ENCODE results near the gene CCDC180. TPM values are rescaled to one million over a fixed set of nuclear protein-coding genes. Genes with fewer than 3 reads are reported as not detected.

Gene CCDC180
- total and polyA plus RNA-seq, 2 experiments from 2014 or later = 0.57 to 0.83 TPM

DNA sequence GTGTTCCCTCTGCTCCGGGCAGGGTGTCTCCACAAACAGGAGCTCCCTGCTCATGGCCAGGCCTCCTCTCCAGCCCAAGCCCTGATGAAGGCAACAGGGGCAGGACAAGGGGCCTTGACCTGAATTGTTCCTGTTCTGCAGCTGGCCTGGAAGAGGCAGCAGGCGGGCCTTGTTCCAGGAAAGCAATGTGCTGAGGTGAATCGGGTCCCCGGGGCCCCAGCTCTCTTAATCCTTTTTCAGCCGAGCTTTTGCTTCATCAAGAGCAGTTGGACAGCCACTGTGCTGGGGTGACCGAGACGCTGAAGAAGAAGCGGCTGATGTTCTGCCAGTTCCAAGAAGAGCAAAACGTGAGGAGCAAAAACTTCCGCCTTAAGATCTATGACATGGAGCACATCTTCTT lies 41.4 kb downstream of the CCDC180 start:
- Histone ChIP-seq H3K4me1 (ENCODE audit: insufficient read depth) (no peaks in the 10 kb centered on the region), H3K36me3 (replicated peaks; ENCODE audit: insufficient read depth, low read depth) (no peaks in the 10 kb centered on the region)
- 95% methylated on average over 10 of the region's 10 CpGs for WGBS (ENCODE audit: low lambda C conversion rate, missing lambda C conversion rate)

DNA sequence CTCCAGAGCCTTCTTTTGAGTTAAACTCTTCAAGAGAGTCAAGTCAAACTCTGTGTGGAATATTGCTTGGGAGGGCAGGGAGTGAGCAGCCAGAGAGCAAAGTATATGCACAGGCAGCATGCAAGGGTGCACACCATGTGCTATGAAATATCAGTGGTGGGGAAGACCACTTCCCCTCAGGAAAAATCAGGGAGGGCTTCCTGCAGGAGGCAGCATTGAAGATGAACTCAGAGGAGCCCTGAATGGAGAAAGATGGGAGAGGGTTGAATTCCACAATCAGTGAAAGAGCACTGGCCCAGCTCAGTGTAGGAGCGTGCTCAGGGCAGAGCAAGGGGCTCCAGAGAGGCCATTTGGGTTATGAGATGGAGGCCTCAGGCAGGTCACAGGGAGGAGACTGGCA lies 41.9 kb downstream of the CCDC180 start:
- WGBS (ENCODE audit: low lambda C conversion rate, missing lambda C conversion rate) = 100% methylated on average over 1 of the region's 1 CpG

More for the DNA sequence above, 41.4 kb downstream of the CCDC180 start:
- TF ChIP-seq EZH2 (IDR thresholded peaks at IDR 0.05; ENCODE audit: borderline replicate concordance) = no peak
- DNase-seq (ENCODE audit: low spot score) = no peak
- no peaks in the 10 kb centered on the region for H3K9me2 ChIP-seq (replicated peaks; ENCODE audit: insufficient read depth)
- no peaks in the 10 kb centered on the region for H3K79me2 ChIP-seq
- H3K27me3 ChIP-seq = no peaks in the 10 kb centered on the region
- H2AFZ ChIP-seq = no peak overlapping the region
- no peak overlapping the region for H3K4me3 ChIP-seq
- no peaks in the 10 kb centered on the region for H3K9me3 ChIP-seq (ENCODE audit: low read depth)
- H3K27ac ChIP-seq = no peak overlapping the region
- H3K4me2 ChIP-seq = no peak overlapping the region
- no peaks in the 10 kb centered on the region for H4K20me1 ChIP-seq (ENCODE audit: insufficient read depth, poor library complexity, severe bottlenecking)

GRCh38 chr9:97354637-97355036 lies 47.2 kb downstream of the CCDC180 start:
- H3K27me3 ChIP-seq = no peaks in the 10 kb centered on the region

More for the DNA sequence above, 41.9 kb downstream of the CCDC180 start:
- no peak overlapping the region for H3K4me3 ChIP-seq
- no peaks in the 10 kb centered on the region for H3K4me1 ChIP-seq (ENCODE audit: insufficient read depth)
- no peak overlapping the region for H3K4me2 ChIP-seq
- no peaks in the 10 kb centered on the region for H3K27me3 ChIP-seq
- H4K20me1 ChIP-seq (ENCODE audit: insufficient read depth, poor library complexity, severe bottlenecking) = no peaks in the 10 kb centered on the region
- no peaks in the 10 kb centered on the region for H3K9me3 ChIP-seq (ENCODE audit: low read depth)
- H3K9me2 ChIP-seq (replicated peaks; ENCODE audit: insufficient read depth) = no peaks in the 10 kb centered on the region
- no peaks in the 10 kb centered on the region for H3K36me3 ChIP-seq (replicated peaks; ENCODE audit: insufficient read depth, low read depth)
- no peak overlapping the region for H2AFZ ChIP-seq
- no peaks in the 10 kb centered on the region for H3K79me2 ChIP-seq
- H3K27ac ChIP-seq = no peak overlapping the region
- TF ChIP-seq EZH2 (IDR thresholded peaks at IDR 0.05; ENCODE audit: borderline replicate concordance) (no peak), EZH2phosphoT487 (IDR thresholded peaks at IDR 0.05; ENCODE audit: low read depth, severe bottlenecking, unreplicated experiment) (no peak)
- TF ChIP-seq, protein P1, sequence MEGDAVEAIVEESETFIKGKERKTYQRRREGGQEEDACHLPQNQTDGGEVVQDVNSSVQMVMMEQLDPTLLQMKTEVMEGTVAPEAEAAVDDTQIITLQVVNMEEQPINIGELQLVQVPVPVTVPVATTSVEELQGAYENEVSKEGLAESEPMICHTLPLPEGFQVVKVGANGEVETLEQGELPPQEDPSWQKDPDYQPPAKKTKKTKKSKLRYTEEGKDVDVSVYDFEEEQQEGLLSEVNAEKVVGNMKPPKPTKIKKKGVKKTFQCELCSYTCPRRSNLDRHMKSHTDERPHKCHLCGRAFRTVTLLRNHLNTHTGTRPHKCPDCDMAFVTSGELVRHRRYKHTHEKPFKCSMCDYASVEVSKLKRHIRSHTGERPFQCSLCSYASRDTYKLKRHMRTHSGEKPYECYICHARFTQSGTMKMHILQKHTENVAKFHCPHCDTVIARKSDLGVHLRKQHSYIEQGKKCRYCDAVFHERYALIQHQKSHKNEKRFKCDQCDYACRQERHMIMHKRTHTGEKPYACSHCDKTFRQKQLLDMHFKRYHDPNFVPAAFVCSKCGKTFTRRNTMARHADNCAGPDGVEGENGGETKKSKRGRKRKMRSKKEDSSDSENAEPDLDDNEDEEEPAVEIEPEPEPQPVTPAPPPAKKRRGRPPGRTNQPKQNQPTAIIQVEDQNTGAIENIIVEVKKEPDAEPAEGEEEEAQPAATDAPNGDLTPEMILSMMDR (IDR thresholded peaks at IDR 0.05; ENCODE audit: poor library complexity) = no peak
- no peak for DNase-seq (ENCODE audit: low spot score)

DNA sequence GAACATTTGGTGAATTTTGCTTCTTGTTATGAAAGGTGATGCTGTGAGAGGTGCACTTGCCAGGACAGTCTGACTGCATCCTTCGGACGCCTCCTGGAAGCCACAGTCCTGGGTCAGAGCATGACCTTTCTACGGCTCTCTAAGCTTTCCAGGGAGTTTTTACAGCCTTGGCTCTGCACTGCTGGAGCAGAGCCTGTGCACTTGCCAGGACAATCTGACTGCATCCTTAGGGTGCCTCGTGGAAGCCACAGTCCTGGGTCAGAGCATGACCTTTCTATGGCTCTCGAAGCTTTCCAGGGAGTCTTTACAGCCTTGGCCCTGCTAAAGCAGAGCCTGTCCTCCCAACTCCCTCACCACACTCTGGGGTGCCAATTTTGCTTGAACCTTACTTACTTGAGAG lies 49.6 kb downstream of the CCDC180 start:
- Histone ChIP-seq H3K4me1 (ENCODE audit: insufficient read depth) (peaks cover 5% of the 10 kb centered on the region), H3K9me2 (replicated peaks; ENCODE audit: insufficient read depth) (no peaks in the 10 kb centered on the region), H3K27me3 (no peaks in the 10 kb centered on the region), H3K36me3 (replicated peaks; ENCODE audit: insufficient read depth, low read depth) (no peaks in the 10 kb centered on the region), H3K4me2 (no peak overlapping the region), H3K27ac (peak overlapping the region; percentile 35), H2AFZ (no peak overlapping the region), H3K4me3 (no peak overlapping the region), H3K79me2 (no peaks in the 10 kb centered on the region), H3K9me3 (ENCODE audit: low read depth) (no peaks in the 10 kb centered on the region), H4K20me1 (ENCODE audit: insufficient read depth, poor library complexity, severe bottlenecking) (no peaks in the 10 kb centered on the region)
- WGBS (ENCODE audit: low lambda C conversion rate, missing lambda C conversion rate) = 77% methylated on average over 5 of the region's 5 CpGs
- TF ChIP-seq EZH2phosphoT487 (IDR thresholded peaks at IDR 0.05; ENCODE audit: low read depth, severe bottlenecking, unreplicated experiment) (no peak), EZH2 (IDR thresholded peaks at IDR 0.05; ENCODE audit: borderline replicate concordance) (no peak)
- TF ChIP-seq, protein P1 (IDR thresholded peaks at IDR 0.05; ENCODE audit: poor library complexity) = no peak
- no peak for DNase-seq (ENCODE audit: low spot score)

More at GRCh38 chr9:97354637-97355036, 47.2 kb downstream of the CCDC180 start:
- Histone ChIP-seq H3K27ac (no peak overlapping the region), H3K9me3 (ENCODE audit: low read depth) (no peaks in the 10 kb centered on the region), H4K20me1 (ENCODE audit: insufficient read depth, poor library complexity, severe bottlenecking) (no peaks in the 10 kb centered on the region), H3K36me3 (replicated peaks; ENCODE audit: insufficient read depth, low read depth) (no peaks in the 10 kb centered on the region), H2AFZ (no peak overlapping the region), H3K79me2 (no peaks in the 10 kb centered on the region), H3K4me3 (no peak overlapping the region), H3K9me2 (replicated peaks; ENCODE audit: insufficient read depth) (no peaks in the 10 kb centered on the region), H3K4me2 (no peak overlapping the region), H3K4me1 (ENCODE audit: insufficient read depth) (peaks cover 5% of the 10 kb centered on the region)
- TF ChIP-seq, protein P1 (IDR thresholded peaks at IDR 0.05; ENCODE audit: poor library complexity) = no peak
- TF ChIP-seq EZH2 (IDR thresholded peaks at IDR 0.05; ENCODE audit: borderline replicate concordance) = no peak
- 91% methylated on average over 4 of the region's 4 CpGs for WGBS (ENCODE audit: low lambda C conversion rate, missing lambda C conversion rate)
- DNase-seq (ENCODE audit: low spot score) = no peak

Small RNAs within 50 kb of the gene (small RNA-seq; reads per million reads assigned to genes)
- gene AL512590.2 = not detected
- gene CCDC180 = not detected

Other genes with a start within 250 kb of the CCDC180 start
- 16.1 and 18.2 TPM in 2 replicates for gene TDRD7, start 104.4 kb downstream of the CCDC180 start, total RNA-seq
- 9.2 and 10.4 TPM in 2 replicates for gene TDRD7, start 104.4 kb downstream of the CCDC180 start, polyA plus RNA-seq
- 0.32 and 0.47 TPM in 2 replicates for gene TMOD1, start 194.0 kb downstream of the CCDC180 start, total RNA-seq
- gene TMOD1, start 194.0 kb downstream of the CCDC180 start, polyA plus RNA-seq = 0.47 and 3.5 TPM in 2 replicates

Data from hepatocyte (in vitro differentiated cells).